ENCODE measurements around the gene THADA. TPM values are rescaled to one million over a fixed set of nuclear protein-coding genes. Genes with fewer than 3 reads are reported as not detected.

The THADA gene
- total RNA-seq, 4 donors from 2014 or later, result 32.5 to 41.6 (median 39.0) TPM

GRCh38 chr2:43379494-43379893 lies 216.3 kb downstream of the THADA start:
- TF ChIP-seq CTCF (IDR thresholded peaks at IDR 0.05), result no peak
- DNase-seq (ENCODE audit: low spot score) (no peak), ATAC-seq (ENCODE audit: low FRiP score) (no peak)

GRCh38 chr2:43377327-43377726 lies 218.5 kb downstream of the THADA start:
- DNase-seq (ENCODE audit: low spot score) (no peak), ATAC-seq (ENCODE audit: low FRiP score) (no peak)
- TF ChIP-seq CTCF (IDR thresholded peaks at IDR 0.05), result no peak

- ATAC-seq (ENCODE audit: low FRiP score) (no peak), DNase-seq (ENCODE audit: low spot score) (no peak)
- no peak for TF ChIP-seq CTCF (IDR thresholded peaks at IDR 0.05)
Measured at GRCh38 chr2:43376523-43377198, 219.2 kb downstream of the THADA start.

- no peak for DNase-seq (ENCODE audit: low spot score)
- TF ChIP-seq CTCF (IDR thresholded peaks at IDR 0.05), result no peak
- ATAC-seq (ENCODE audit: low FRiP score), result no peak
Measured at GRCh38 chr2:43375746-43376522, 219.9 kb downstream of the THADA start.

- DNase-seq (ENCODE audit: low spot score) (no peak), ATAC-seq (ENCODE audit: low FRiP score) (no peak)
- no peak for TF ChIP-seq CTCF (IDR thresholded peaks at IDR 0.05)
Measured at GRCh38 chr2:43372416-43373081, 223.3 kb downstream of the THADA start.

GRCh38 chr2:43370705-43371104 lies 225.1 kb downstream of the THADA start:
- no peak for TF ChIP-seq CTCF (IDR thresholded peaks at IDR 0.05)
- no peak for DNase-seq (ENCODE audit: low spot score)
- ATAC-seq (ENCODE audit: low FRiP score), result peak; percentile 58

Data from omental fat pad (tissue), 4 donors.